ENCODE data around the gene AP1S2.
"Not testable (repeated sequence)": the region's sequence is repeated elsewhere in the genome, so short reads cannot be mapped to it uniquely, and the experiment has no call there.

AP1S2 gene

DNA sequence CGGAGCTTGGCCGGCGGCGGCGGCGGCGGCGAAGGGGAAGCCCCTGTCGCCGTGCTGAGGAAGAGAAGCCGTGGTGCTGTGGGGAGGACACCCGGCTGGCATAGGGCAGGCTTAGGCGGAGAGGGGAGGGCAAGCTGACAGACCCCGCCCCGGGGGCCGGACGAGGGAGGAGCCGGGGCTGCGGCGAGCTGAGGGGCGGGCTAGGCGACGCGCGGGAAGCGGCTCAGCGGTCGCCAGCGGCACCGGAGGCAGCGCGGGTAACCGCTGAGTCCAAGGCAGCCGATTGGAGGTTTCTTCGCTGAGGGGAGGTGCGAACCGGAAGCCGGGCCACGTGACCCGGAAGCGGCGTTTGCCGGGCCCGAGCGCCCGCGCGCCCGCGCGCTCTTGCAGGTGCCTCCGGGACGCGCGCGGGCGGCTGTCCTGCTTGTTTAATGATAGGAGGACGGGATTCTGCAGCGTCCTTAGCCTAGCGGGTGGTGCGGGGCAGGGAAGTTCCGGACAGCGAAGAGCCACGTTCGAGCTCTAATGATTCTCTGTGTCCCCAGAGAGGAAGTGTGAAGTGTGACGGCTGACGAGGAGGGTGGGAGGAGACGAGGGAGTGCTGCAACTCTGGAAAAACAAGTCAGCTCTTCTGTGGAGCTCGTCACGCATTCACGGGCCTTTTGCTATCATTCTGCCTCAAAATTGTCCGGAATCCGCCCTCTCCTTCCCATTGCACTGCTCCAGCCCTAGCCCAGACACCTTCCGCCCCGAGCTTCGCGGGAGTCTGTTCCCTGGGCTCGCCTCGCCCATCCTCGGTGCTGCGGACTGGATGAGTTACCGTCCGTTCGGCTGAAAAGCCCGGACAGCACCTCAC lies at the start of gene AP1S2:
Gene AP1S2, minus strand, starts transcription at position 102 of the 856 bp plus-strand sequence. CDS start 2,289 bp downstream, outside the sequence.
- DNase-seq: peak; percentile 95 to 96

- no peak for DNase-seq
Observed at GRCh38 chrX:15903186-15903681, 48.6 kb upstream of the AP1S2 start.

- DNase-seq: no peak
Observed at GRCh38 chrX:15895334-15895733, 40.7 kb upstream of the AP1S2 start.

DNA sequence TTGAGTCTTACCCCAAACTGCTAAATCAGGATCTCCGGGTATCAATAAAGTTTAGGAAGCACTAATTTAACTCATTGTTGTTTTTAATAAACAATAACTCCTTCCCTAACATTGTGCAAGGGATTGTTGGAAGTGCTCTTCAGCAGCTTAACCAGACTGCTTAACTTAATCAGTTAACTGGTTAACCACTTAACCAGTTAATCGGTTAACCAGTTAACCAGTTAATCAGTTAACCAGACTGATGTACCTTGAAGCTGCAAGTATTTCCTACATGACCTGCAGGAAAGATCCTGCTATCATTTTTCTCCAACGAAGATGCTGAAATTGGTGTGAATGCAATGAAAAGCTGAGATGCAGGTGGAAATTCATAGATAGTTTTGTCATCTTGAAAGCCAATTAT lies 40.1 kb upstream of the AP1S2 start:
- no peak for DNase-seq

DNA sequence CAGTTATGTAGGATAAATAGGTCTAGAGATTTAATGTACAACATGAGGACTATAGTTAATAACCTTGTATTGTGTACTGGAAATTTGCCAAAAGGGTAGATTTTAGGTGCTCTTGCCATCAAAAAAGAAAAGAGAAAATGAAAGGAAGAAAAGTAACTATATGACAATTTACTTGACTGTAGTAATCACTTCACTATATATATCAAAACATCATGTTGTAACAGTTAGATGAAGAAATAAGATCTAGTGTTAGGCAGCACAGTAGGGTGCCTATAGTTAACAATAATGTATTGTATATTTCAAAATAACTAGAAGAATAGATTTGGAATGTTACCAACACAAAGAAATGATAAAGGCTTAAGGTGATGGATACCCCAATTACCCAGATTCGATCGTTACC lies 35.9 kb upstream of the AP1S2 start:
- no peak for DNase-seq

- no peak for DNase-seq
Observed at GRCh38 chrX:15888062-15888461, 33.4 kb upstream of the AP1S2 start.

- no peak for DNase-seq
Observed at GRCh38 chrX:15883540-15883863, 28.9 kb upstream of the AP1S2 start.

- no peak for DNase-seq
Observed at GRCh38 chrX:15882704-15883539, 28.3 kb upstream of the AP1S2 start.

GRCh38 chrX:15881381-15881897 lies 26.8 kb upstream of the AP1S2 start:
- no peak for DNase-seq

DNA sequence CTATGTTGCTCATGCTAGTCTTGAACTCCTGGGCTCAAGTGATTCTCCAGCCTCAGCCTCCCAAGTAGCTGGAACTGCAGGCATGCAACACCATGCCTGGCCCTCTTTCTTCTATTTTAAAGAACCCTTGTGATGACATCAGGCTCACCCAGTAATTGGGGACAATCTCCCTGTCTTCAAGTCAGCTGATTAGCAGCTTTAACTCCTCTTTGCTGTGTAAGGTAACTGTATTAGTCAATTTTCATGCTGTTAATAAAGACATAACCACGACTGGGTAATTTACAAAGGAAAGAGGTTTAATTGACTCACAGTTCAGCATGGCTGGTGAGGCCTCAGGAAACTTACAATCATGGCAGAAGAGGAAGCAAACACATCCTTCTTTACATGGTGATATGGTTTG lies 23.3 kb upstream of the AP1S2 start:
- DNase-seq: not testable (repeated sequence)

DNA sequence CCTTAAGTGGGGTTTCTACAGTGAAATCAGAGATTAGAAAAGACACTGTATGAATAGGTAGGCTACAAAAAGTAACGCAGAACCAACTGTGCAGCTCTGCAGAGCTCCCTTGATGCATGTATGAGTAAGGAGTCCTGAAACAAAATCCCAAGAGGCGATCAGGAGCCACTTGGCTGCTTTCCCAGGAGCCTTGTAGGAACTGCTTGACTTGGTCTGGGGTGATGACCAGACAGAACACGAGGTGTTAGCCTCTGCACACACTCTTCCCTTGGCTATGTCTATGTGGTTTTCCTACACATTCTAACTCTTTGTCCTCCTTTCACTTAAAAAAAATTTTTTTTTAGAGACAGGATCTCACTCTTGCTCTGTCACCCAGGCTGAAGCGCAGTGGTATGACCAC lies 22.8 kb upstream of the AP1S2 start:
- DNase-seq: no peak

- DNase-seq: peak in 1 of 2 experiments; percentile 65
Observed at GRCh38 chrX:15874672-15875071, 20.1 kb upstream of the AP1S2 start.

DNA sequence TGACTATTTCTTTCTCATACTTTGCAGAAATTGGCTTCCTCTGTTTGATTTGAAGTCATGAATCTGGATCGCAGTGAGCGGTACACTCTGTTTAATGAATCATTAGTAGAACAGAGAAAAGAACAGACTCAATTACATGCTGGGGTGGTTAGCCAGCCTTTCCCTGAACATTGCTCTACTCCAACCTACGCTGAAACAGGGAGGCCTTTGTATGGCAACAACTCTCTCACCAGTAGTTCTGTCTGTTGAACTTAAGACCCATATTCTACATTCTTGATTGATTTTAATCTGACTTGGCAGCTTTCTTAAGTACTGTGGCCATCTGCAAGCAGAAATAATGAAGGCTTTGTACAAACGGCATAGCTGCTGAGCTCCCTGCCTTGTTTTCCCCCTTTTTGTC lies 19.0 kb upstream of the AP1S2 start:
- no peak for DNase-seq

DNA sequence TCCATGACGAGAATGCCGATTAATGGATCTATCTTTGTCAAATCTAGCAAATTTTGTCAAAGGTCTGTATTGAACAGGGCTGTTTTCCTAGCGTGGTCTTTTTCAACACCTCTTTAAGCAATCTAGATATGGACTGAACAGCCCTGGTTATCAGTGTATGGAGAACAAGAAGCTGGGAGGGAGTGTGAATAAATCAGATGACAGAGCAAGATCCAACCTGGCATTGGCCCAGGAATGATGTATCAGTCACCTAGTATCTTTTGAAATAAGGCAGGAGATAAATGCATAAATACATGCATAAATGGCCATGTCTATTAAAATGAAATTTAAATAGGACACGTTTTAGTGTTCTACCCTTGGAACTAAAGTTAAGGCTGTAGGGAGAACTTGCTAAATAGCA lies 15.7 kb upstream of the AP1S2 start:
- no peak for DNase-seq

DNA sequence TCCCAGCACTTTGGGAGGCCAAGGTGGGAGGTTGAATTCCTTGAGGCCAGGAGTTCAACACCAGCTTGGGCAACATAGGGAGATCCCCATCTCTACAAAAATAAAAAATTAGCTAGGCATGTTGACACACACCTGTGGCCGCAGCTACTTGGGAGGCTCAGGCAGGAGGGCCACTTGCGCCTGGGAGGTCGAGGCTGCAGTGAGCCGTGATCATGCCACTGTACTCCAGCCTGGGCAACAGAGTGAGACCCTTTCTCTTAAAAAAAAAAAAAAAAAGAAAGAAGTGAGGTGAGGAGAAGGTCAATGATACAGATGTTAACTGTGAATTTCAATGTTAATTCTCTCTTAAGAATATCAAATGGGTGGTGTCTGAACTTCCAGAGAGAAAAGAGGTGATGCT lies 15.1 kb upstream of the AP1S2 start:
- no peak for DNase-seq

- no peak for DNase-seq
Observed at GRCh38 chrX:15866147-15866546, 11.5 kb upstream of the AP1S2 start.

DNA sequence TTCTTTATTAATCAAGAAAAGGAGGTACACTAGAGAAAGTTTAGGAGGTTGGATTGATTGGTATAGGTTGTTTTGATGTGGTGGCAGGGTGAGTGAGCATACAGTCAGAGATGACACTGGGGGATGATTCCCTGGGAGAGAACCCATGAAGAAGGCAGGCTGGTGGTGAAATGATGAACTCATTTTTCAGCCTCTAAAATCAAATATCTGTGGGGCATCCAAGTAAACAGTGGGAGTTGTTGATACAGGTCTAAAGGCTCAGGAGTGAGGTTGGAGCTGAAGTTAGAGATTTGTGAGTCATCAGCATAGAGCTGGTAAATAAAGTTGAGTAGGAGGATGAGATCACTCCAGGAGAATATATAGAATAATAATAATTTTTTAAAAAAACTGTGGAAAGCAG lies 10.0 kb upstream of the AP1S2 start:
- DNase-seq: no peak

DNA sequence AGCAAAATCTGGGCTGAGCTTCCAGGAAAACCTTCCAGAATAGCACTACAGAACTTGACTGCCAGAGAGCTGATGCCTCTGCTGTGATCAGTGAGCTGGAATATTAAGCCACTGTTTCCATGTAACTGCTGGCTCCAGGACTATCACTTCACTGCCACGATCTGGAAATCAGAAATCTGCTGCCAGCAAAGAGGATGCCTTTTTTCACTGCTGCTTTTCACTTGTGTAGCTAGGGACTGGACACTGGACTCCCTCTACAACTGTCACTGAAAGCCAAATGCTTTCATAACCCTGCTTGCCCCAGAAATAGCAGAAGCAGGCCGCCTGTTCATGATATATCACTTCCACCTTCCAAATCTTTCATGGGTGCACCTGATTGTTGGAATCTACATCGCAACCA lies 9.4 kb upstream of the AP1S2 start:
- no peak for DNase-seq

- DNase-seq: no peak
Observed at GRCh38 chrX:15860921-15861320, 6.3 kb upstream of the AP1S2 start.

GRCh38 chrX:15858051-15858450 lies 3.4 kb upstream of the AP1S2 start:
- DNase-seq: no peak

DNA sequence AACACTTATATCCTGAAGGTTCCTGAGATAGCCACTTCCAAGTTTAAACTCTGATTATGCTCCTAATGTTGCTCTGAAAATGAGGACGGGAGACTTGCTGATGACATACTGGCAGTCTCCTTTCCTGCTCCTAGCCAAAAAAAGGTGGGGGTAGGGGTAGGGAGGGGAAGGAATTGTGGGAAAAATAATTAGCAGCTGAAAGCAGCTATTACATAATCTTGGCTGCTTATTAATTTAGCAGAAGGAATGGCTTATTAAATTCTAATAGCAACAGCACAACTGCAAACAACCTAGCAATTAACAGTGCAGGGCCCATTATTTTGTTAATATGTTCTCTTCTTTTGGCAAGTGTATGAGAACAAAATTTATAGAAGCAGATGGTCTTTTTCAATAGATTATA lies 2.0 kb upstream of the AP1S2 start:
- DNase-seq: no peak

- no peak for DNase-seq
Observed at GRCh38 chrX:15856222-15856587, 1.6 kb upstream of the AP1S2 start.

DNA sequence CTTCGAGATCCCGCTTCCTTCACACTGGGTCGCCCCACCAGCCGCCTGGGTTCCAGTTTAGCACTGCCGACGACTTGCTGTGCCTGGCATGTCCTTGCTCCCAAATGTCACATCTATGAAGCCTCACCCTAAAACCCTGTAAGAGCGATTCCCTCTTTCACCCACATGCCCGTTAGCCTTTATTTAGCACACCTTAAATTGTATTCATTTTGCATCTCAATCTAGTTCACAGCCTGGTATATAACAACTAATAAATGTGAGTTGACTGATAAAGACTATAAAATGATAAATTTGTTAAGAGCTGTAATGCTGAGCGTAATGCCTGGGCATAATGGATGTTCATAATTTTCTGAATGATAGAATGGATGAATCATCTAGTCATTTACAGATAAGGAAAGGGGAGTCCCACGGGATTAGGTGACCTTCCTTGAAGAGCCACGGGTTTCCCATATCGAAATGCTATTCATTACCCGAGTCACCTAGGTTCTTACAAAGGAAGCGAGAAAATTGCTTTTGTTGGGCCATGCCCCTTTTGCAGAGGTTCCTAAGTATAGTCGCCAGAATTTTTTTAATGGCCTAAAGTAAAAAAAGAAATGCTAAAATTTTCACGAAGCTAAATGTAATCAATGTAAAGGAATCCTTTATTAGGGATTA lies 1.1 kb upstream of the AP1S2 start:
- peak in 1 of 2 experiments; percentile 10 for DNase-seq

All from NCI-H2081 (cell line).